GM18909 (cell line): ENCODE data around the gene ZNRF3.
"Not testable (repeated sequence)": the region's sequence is repeated elsewhere in the genome, so short reads cannot be mapped to it uniquely, and the experiment has no call there.

Experiments used
- ATAC-seq: cut with Tn5 transposase; IDR thresholded peaks from one replicate; pipeline ENCODE4 v1.9.1; 2021; ENCODE audit warnings: mild to moderate bottlenecking; ENCODE audit not compliant: unreplicated experiment, poor library complexity

ZNRF3 gene

DNA sequence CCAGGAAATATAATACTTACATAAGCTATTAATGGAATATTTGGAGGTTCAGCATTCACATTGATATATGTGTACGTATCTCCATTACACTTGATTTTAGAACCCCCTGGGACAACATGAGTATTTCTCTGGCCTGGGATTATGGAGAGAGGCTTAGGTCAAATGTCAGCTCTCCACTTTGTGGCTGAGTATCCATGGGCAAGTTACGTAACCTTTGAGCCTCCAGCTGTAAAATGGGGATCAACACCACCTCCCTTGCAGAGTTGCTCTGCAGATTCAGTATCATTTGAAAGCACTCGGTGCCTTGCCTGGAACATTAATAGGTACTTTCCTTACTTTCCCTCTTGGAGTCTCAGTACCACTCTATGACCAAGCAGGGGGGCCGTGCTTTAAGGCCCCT lies 145.1 kb downstream of the ZNRF3 start:
- ATAC-seq: no peak

DNA sequence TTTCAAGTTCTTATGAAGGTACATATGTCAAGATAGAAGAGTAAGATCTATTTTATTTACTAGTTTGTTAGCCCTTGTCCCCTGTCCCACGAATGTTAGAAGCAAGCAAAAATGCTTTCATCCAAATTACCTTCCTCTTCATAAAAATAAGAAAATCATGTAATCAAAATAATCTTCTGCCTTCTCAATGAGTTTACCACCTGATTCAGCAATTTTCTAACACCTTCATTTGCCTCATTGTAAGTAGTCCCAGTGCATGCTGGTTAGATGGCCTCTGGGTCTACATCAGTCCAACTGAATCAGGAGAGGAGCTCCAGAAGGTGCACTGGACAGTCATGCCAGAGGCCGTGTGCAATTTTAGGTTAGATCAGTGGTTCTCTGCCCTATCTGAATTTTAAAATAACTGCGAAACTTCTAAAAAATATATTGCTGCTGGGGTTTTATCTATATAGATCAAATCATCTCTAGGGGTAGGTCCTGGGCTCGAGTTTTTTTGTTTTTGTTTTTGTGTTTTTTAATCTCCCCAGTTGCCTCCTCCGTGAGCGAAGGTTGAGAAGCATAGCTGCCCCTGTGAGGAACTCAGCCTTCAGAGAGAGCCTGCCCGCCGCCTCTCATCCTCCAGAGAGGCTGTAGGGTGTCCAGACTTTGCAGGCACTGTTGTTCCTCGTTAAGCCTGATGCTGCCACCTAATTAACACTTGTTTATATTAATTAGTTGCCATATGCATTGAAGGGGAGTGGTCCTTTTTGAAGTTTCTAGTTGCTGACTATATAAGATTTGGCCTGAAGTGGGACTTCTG lies 146.0 kb downstream of the ZNRF3 start:
- ATAC-seq: no peak

DNA sequence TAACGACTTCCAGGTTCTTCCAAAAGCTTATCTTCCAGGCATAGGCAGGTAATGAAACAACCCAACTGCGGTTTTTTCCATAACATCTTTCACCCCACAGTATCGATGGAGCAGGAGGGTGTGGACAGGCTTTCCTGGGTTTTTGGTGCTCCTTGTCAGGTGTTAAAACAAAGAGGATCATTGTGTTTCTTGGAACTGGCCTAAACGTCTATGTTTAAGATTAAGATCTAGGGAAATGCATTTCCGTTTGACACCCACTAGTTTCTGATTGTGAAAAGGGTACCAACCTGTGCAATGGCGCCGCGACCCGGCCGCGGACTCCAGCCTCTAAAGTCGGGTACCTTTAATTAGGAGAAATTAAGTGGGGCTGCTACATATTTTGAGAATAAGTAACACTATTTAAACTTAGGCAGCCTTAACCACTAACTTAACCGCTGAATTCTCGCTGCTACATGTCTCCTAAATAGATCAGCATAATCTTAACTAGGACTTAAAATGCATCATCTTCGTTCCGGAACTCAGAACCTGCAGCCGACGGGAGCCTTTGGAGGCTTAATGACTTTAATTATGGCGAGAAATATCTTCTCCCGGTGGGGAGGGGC lies 146.7 kb downstream of the ZNRF3 start:
- ATAC-seq: no peak

DNA sequence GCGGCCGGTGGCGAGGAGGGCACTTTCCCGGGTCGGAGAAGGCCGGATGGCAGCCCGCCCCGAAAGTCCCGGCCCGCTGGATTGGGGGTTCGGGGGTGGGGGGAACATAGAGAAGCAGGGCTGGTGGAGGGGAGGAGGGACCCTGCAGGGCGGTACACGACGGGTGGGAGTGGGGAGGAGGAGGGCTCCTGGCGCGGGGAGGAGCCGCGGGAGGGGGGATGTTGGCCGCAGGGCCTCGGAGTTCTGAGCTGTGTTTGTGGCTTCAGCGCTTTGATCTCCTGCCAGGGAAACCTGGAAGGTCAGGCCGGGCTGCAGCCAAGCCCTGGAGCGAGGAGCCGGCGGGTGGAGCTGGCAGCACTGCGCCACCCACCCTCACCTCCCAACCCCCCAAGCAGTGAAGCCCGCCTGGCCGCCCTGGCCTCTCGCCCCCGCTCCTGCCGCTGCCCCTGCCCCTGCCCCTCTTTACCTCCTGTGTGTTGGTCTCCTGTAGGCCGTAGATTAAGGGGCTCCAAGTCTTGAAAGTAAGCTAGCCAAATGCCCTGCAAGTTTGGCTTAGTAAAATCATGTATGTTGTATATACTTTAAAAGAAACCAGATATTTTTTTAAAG lies 147.3 kb downstream of the ZNRF3 start:
- no peak for ATAC-seq

DNA sequence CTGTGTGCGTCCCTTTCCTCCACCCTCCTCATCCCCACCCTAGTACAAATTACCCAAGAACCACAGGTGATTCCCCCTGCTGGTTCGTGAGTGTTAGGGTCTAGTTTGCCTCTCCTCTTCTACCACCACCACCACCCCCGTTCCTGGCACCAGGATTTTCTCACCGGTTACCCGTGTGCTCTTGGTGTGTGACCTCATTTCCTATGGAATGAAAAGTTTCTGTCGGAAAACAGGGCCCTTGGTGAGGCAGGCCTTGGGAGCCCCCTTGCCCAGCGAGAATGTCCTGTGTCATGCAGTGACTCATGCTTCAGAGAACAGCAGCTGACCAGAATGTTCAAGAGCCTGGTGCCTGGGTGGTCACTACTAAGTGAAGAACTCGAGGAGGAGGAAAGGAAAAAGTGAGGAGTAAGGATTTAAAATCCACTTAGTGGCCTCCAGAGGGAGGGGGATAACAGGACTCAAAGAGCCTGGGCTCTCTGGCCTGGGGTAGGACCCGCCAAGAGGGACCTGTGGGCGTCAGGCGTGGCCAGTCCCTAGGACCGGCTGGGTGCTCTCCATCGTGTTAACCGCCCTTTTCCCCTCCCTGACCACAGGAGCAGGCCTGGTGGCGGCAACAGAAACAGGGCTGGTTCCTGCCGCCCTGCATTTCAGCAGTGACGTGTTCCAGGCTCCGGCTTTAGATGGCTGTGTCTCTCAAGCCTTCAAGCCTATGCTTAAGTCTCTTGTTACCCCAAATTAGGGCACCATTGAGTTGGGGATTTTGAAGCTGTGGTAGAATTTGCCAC lies 148.0 kb downstream of the ZNRF3 start:
- ATAC-seq: no peak

DNA sequence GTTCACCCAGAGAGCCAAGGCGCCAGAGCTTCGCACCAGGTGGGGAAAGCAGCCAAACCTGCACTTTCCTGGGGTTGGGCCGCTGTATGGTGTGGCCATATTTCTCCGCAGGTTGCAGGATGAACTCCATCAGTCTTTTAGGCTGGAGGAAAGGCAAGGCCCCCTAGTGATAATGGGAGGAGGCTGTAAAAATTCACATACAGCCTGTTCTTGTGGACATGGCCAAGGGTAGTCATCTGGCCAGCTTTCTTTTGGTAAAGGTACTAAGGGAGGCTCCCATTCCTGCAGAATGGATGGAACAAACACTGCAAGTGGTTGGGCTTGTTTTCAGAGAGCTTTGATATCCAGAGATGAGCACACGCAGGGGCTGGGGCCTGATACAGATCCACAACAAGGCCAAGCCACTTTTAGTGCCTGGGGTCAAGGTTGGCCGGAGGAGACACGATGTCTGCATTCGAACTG lies 148.7 kb downstream of the ZNRF3 start:
- ATAC-seq: no peak

DNA sequence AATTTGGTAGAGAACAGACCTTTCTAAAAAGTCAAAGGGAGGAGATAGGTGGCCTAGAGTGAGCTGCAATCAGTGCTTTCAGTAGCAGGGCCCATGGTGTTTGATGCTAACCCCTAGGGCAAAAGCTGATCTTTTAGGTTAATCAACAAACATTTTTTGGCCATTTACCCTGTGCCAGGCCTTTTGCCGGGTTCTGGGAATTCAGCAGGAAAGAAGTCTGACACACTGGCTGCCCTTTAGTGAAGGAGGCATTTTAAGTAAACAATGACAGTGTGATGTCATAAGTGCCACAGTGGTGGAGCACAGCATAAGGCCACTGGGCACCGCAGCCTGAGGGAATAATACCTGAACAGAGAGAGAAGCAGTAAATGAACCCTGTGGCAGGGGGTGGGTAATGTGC lies 149.2 kb downstream of the ZNRF3 start:
- no peak for ATAC-seq

DNA sequence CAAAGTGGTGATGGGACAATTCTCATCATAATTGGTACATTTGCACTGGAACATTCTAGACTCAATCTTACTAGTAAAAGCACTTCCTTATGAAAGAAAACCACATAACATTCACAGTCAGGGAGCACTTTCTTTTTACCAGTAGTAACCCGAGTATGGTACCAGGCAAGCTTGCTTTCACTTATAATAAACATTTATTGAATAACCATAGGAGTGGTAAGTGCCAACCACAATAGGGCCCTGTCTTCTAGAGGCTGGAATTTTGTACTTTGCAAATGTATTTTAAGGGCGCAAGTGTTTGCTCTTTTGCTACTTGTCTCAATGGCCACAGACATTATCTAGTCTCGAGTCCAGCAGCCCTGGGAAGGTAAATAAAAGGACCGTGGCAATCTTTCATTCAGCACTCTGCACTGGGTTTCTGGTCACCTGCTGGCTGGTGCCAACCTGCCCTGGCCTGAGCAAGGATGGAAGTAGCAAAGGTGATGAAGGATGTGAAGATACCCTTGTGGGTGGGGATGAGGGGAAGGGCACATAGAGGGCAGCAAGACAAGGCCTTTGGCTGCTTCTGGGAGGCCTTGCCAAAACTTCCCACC lies 154.1 kb downstream of the ZNRF3 start:
- ATAC-seq: no peak

DNA sequence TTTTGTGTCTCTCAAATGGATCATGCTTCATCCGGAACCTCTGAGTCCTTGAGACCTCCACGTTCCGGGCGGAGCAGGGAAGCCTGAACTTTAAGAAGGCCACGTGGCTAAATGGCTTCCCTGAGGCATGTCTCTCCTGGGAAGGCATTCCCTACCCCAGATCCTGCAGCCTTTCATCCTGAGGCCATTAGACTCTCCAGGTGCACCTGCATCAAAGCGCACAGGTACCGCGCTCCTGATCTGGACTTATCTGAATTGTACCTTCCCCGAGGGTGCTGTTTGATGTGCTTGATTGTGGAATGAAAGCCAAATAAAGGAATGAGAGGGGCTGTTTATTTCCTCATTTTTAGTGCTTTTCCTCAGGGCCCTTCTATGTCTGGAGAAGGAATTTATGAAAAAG lies 155.8 kb downstream of the ZNRF3 start:
- ATAC-seq: no peak

DNA sequence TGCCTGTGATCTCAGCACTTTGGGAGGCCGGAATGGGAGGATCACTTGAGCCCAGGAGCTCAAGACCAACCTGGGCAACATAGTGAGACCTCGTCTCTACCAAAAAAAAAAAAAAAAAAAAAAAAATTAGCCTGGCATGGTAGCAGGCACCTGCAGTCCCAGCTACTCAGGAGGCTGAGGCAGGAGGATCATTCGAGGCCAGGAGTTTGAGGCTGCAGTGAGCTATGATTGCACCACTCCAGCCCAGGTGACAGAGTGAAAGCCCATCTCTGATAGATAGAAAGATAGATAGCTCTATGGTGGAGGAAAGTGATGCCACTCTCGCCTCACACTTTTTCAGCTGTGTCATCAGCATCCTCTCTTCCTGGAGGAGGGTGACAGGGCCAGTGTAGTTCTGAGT lies 156.3 kb downstream of the ZNRF3 start:
- ATAC-seq: not testable (repeated sequence)

DNA sequence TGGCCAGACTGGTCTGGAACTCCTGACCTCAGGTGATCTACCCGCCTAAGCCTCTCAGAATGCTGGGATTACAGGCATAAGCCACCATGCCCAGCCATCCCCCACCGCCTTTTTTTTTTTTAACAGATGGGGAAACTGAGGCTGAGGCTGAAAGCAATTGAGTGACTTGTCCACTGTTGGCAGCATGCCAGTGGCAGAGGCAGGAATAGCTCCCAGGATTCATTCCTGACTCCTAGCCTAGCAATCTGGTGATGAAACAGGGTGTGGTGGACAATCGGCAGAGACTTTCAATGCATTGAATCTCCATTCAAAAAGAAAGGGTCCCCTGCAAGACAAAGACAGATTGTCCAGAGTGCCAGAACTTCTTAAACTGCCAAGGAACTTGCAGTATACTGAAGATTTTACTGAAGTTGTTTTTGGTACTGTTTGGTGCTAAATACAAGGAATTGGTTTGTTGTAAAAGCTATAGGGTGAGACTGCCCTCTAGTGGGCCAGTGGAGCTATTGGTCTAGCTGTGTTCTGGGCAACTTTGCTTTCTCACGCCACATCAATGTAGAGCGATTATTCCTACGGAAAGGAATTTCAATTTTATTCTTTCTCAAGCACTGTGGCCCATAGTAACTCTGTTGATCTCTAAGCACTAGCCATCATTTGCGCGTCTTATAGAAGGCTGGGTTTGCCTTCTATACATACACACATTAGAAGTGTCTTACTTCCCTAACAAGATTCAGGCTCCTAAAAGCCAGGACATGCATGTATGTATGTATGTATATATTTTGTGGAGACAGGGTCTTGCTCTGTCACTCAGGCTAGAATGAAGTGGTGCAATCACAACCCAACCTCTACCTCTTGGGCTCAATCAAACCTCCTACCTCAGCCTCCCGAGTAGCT lies 157.3 kb downstream of the ZNRF3 start:
- ATAC-seq: no peak

DNA sequence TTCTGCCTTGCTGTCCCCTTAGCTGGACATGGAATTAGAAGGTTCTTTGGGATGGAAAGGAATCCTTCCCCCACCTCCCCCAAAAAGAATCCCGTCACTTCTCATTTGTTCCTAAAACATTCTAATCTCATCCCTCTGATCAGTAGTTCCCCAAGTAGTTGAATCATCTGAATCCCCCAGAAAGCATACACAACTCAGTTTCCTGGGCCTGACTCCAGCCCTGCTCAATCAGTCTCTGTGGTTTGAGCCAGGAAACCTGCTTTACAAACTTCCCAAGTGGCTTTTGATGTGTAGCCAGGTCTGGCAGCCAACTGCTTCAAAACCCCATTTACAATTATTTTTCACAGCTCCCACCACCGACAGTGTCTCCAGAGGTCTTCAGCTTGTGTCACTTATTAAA lies 158.0 kb downstream of the ZNRF3 start:
- no peak for ATAC-seq

DNA sequence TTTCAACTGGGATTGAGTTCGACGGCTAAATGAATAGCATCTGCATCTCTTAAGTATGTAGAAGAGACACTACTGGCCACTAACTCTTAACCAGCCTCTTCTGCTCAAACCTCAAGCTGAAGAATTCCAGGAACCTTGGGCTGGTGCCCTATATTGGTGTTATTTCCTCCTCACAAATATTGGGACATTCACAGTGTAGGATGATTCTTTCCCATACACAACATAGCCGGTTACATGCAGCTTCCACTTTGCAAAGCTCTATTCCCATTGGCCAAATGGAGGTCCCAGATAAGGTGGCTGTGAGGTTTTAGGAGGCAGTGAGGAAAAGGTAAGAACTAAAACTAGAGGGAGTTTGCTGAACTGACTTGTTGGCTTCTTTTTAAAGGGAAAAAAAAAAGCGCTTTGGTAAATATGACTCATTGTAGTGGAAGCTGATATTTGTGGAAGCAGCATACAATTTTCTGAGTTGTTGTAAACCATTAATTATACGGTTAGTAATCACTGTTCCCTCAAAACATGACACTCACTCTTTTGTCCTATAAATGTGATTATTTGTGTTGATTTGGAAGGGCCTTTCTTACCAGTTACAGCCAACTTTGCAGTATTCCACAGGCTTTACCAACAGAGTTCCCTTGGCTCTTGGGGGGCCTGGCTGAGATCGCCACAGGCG lies 160.7 kb downstream of the ZNRF3 start:
- ATAC-seq: no peak

DNA sequence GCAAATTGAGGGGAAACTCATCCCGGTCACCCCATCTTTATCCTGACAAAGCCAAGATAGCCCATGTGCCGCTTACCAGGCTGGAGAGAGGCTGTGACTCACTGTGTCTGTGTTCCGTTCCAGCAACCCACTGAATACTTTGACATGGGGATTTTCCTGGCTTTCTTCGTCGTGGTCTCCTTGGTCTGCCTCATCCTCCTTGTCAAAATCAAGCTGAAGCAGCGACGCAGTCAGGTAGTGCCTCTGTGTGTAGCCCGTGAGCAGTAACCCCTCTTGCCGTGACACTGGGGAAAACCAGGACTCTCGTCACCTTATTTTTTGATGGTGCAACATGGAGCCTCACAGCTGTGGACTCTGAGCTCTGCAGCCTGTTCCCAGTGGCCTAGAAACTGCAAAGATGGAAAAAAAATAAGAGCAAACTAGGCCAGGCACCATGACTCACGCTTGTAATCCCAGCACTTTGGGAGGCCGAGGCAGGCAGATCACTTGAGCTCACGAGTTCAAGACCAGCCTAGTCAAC lies 161.3 kb downstream of the ZNRF3 start:
- ATAC-seq: no peak

DNA sequence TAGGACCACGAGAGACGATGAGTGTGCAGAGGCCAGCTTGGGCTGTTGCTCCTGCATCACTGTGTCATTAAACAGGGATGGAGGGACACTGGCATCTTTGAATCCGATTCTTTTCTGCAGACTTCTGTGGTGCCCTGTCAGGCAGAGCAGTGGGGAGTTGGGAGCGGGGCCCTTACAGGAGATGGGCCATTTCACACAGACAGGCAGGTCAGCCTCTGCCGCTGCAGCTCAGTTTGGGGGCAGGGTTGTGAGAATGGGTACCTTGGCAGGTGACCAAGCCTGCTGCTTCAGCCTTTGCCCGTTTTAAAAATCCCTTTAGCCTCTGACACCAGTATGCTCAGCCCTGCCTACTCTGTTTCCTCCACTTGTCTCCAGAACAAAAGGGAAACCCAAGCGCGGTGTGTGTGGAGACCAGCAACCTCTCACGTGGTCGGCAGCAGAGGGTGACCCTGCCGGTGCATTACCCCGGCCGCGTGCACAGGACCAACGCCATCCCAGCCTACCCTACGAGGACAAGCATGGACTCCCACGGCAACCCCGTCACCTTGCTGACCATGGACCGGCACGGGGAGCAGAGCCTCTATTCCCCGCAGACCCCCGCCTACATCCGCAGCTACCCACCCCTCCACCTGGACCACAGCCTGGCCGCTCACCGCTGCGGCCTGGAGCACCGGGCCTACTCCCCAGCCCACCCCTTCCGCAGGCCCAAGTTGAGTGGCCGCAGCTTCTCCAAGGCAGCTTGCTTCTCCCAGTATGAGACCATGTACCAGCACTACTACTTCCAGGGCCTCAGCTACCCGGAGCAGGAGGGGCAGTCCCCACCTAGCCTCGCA lies 165.7 kb downstream of the ZNRF3 start:
- no peak for ATAC-seq

DNA sequence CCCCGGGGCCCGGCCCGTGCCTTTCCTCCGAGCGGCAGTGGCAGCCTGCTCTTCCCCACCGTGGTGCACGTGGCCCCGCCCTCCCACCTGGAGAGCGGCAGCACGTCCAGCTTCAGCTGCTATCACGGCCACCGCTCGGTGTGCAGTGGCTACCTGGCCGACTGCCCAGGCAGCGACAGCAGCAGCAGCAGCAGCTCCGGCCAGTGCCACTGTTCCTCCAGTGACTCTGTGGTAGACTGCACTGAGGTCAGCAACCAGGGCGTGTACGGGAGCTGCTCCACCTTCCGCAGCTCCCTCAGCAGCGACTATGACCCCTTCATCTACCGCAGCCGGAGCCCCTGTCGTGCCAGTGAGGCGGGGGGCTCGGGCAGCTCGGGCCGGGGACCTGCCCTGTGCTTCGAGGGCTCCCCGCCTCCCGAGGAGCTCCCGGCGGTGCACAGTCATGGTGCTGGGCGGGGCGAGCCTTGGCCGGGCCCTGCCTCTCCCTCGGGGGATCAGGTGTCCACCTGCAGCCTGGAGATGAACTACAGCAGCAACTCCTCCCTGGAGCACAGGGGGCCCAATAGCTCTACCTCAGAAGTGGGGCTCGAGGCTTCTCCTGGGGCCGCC lies 166.4 kb downstream of the ZNRF3 start:
- ATAC-seq: no peak

DNA sequence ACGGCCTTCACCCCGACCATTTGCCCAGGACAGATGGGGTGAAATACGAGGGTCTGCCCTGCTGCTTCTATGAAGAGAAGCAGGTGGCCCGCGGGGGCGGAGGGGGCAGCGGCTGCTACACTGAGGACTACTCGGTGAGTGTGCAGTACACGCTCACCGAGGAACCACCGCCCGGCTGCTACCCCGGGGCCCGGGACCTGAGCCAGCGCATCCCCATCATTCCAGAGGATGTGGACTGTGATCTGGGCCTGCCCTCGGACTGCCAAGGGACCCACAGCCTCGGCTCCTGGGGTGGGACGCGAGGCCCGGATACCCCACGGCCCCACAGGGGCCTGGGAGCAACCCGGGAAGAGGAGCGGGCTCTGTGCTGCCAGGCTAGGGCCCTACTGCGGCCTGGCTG lies 167.1 kb downstream of the ZNRF3 start:
- no peak for ATAC-seq
